ENCODE measurements around the gene LRRC17. TPM values are rescaled to one million over a fixed set of nuclear protein-coding genes. Genes with fewer than 3 reads are reported as not detected.

LRRC17 gene
- polyA plus RNA-seq, 1 donor, result 30.2 TPM

GRCh38 chr7:102985176-102985783 is 72.5 kb downstream of the LRRC17 start:
- H3K4me3 ChIP-seq (ENCODE audit: low read length), result no peak overlapping the region
- no peak for DNase-seq
- no peak overlapping the region for H3K27ac ChIP-seq (ENCODE audit: low read length)
- H3K36me3 ChIP-seq (ENCODE audit: control insufficient read depth, insufficient read depth, low read length), result no peaks in the 10 kb centered on the region
- no peaks in the 10 kb centered on the region for H3K27me3 ChIP-seq (ENCODE audit: control insufficient read depth, insufficient read depth, low read length)
- H3K9me3 ChIP-seq (ENCODE audit: control insufficient read depth, low read depth, low read length), result no peaks in the 10 kb centered on the region
- H3K4me1 ChIP-seq (ENCODE audit: control insufficient read depth, insufficient read depth, low read length), result no peaks in the 10 kb centered on the region

DNA sequence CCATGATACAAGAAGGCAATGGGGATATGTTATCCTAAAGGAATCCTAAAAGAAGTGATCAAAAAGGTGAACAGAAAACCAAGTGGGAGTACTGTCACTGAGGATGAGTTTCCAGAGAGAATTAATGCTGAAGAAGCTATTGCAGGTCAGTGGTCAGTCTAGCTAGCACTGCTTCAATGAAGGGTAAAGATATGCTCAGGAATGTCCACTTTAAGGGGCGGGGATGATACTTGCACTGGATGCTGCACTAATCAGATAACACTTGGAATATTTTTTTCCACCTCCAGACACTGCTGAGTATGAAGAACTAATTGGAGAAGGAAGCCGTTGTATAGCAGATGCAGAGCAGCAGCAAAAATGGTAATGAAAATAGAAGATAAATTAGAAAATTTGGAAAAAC is 75.3 kb downstream of the LRRC17 start:
- no peaks in the 10 kb centered on the region for H3K9me3 ChIP-seq (ENCODE audit: control insufficient read depth, low read depth, low read length)
- 57% methylated on average over 1 of the region's 2 CpGs for WGBS (ENCODE audit: insufficient coverage, low lambda C conversion rate)
- no peak for DNase-seq
- H3K27me3 ChIP-seq (ENCODE audit: control insufficient read depth, insufficient read depth, low read length), result no peaks in the 10 kb centered on the region
- H3K27ac ChIP-seq (ENCODE audit: low read length), result no peak overlapping the region
- no peaks in the 10 kb centered on the region for H3K36me3 ChIP-seq (ENCODE audit: control insufficient read depth, insufficient read depth, low read length)
- H3K4me1 ChIP-seq (ENCODE audit: control insufficient read depth, insufficient read depth, low read length), result peaks cover 2% of the 10 kb centered on the region
- no peak overlapping the region for H3K4me3 ChIP-seq (ENCODE audit: low read length)

GRCh38 chr7:102988631-102989560 is 76.1 kb downstream of the LRRC17 start:
- no peaks in the 10 kb centered on the region for H3K9me3 ChIP-seq (ENCODE audit: control insufficient read depth, low read depth, low read length)
- no peak overlapping the region for H3K27ac ChIP-seq (ENCODE audit: low read length)
- H3K4me1 ChIP-seq (ENCODE audit: control insufficient read depth, insufficient read depth, low read length), result peaks cover 2% of the 10 kb centered on the region
- no peaks in the 10 kb centered on the region for H3K27me3 ChIP-seq (ENCODE audit: control insufficient read depth, insufficient read depth, low read length)
- WGBS (ENCODE audit: insufficient coverage, low lambda C conversion rate), result no CpG with 5 or more reads among the region's 6 CpGs
- H3K4me3 ChIP-seq (ENCODE audit: low read length), result no peak overlapping the region
- no peak for DNase-seq
- no peaks in the 10 kb centered on the region for H3K36me3 ChIP-seq (ENCODE audit: control insufficient read depth, insufficient read depth, low read length)

GRCh38 chr7:102990642-102991041 is 77.8 kb downstream of the LRRC17 start:
- no peak overlapping the region for H3K4me3 ChIP-seq (ENCODE audit: low read length)
- no peaks in the 10 kb centered on the region for H3K9me3 ChIP-seq (ENCODE audit: control insufficient read depth, low read depth, low read length)
- H3K36me3 ChIP-seq (ENCODE audit: control insufficient read depth, insufficient read depth, low read length), result no peaks in the 10 kb centered on the region
- no peak overlapping the region for H3K27ac ChIP-seq (ENCODE audit: low read length)
- peaks cover 2% of the 10 kb centered on the region for H3K4me1 ChIP-seq (ENCODE audit: control insufficient read depth, insufficient read depth, low read length)
- WGBS (ENCODE audit: insufficient coverage, low lambda C conversion rate), result 80% methylated on average over 1 of the region's 2 CpGs
- no peak for DNase-seq
- no peaks in the 10 kb centered on the region for H3K27me3 ChIP-seq (ENCODE audit: control insufficient read depth, insufficient read depth, low read length)

DNA sequence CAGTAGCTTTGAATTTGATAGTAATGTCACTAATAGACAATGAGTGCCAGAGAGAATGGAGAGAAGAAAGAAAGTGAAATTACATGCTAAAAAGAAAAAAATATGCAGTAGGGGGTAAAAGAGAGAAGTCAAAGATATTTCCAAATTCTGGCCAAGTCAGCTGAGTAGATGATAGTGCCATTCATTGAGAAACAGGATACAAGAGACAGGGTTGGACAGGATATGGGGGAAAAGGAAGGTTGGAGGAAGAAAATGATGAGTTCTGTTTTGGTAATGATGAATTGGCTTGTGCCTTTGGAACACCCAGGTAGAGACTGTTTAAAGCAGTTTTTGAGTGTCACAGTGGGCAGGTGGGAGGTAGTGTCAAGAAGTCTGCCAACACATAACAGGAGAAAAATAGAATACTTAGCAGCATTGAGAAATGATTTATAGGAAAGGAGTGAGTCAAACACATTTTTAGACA is 78.3 kb downstream of the LRRC17 start:
- Histone ChIP-seq H3K27me3 (ENCODE audit: control insufficient read depth, insufficient read depth, low read length) (no peaks in the 10 kb centered on the region), H3K9me3 (ENCODE audit: control insufficient read depth, low read depth, low read length) (no peaks in the 10 kb centered on the region), H3K36me3 (ENCODE audit: control insufficient read depth, insufficient read depth, low read length) (no peaks in the 10 kb centered on the region), H3K4me3 (ENCODE audit: low read length) (no peak overlapping the region), H3K27ac (ENCODE audit: low read length) (no peak overlapping the region), H3K4me1 (ENCODE audit: control insufficient read depth, insufficient read depth, low read length) (peaks cover 2% of the 10 kb centered on the region)
- DNase-seq, result no peak

GRCh38 chr7:102991540-102992214 is 78.9 kb downstream of the LRRC17 start:
- no CpG with 5 or more reads among the region's 2 CpGs for WGBS (ENCODE audit: insufficient coverage, low lambda C conversion rate)
- no peak for DNase-seq
- Histone ChIP-seq H3K36me3 (ENCODE audit: control insufficient read depth, insufficient read depth, low read length) (no peaks in the 10 kb centered on the region), H3K27me3 (ENCODE audit: control insufficient read depth, insufficient read depth, low read length) (no peaks in the 10 kb centered on the region), H3K4me3 (ENCODE audit: low read length) (no peak overlapping the region), H3K9me3 (ENCODE audit: control insufficient read depth, low read depth, low read length) (no peaks in the 10 kb centered on the region), H3K27ac (ENCODE audit: low read length) (no peak overlapping the region), H3K4me1 (ENCODE audit: control insufficient read depth, insufficient read depth, low read length) (peaks cover 2% of the 10 kb centered on the region)

DNA sequence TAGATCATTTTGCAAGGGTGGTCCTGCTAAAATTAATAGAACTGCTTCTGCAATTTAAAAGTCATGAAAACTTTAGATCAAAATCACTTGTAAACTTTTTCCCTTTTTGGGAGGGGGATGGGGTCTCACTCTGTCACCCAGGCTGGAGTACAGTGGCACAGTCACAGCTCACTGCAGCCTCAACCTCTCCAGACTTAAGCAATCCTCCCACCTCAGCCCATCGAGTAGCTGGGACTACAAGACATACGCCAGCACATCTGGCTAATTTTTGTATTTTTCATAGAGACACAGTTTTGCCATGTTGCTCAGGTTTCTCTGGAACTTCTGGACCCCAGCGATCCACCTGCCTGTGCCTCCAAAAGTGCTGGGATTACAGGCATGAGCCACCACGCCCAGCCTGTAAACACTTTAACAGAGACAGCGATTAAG is 79.7 kb downstream of the LRRC17 start:
- no peak overlapping the region for H3K4me3 ChIP-seq (ENCODE audit: low read length)
- no peaks in the 10 kb centered on the region for H3K27me3 ChIP-seq (ENCODE audit: control insufficient read depth, insufficient read depth, low read length)
- peak overlapping the region; percentile 21 for H3K27ac ChIP-seq (ENCODE audit: low read length)
- H3K4me1 ChIP-seq (ENCODE audit: control insufficient read depth, insufficient read depth, low read length), result peaks cover 2% of the 10 kb centered on the region
- no peaks in the 10 kb centered on the region for H3K36me3 ChIP-seq (ENCODE audit: control insufficient read depth, insufficient read depth, low read length)
- WGBS (ENCODE audit: insufficient coverage, low lambda C conversion rate), result no CpG with 5 or more reads among the region's 5 CpGs
- no peak for DNase-seq
- no peaks in the 10 kb centered on the region for H3K9me3 ChIP-seq (ENCODE audit: control insufficient read depth, low read depth, low read length)

DNA sequence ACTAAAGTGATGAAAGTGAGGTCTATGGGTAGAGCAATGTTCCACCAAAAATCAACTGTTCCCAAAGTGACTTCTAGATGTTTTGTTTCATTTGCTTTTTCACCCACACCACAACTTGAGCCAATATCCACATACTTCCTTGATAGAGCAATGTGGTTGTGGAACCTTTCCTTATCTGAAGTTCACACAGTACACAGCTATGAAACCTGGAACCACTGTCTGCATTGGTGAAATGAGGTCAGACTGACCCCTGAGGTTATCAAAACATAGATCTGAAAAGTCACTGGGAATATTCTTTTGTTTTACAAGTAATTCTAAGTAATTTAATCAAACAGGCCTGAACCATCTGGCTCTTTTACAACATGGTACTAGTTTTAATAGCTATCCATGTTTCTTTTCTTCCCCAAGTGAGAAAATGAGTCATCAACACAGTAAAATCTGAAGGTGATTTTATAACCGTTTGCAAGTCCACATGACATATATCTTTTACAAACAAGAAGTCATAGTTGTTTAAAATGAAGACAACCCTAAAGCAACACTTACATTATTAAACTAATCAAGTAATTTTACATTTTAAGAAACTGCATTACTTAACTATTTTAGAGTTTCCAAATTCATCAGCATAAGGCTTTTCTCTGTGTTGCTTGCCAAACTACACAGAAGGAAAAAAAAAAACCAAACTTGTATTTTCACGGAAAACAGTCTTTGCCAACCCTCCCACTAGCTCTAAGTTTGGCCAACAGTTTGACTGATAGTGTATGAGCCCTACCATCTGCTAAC is 80.3 kb downstream of the LRRC17 start:
- Histone ChIP-seq H3K36me3 (ENCODE audit: control insufficient read depth, insufficient read depth, low read length) (no peaks in the 10 kb centered on the region), H3K27me3 (ENCODE audit: control insufficient read depth, insufficient read depth, low read length) (no peaks in the 10 kb centered on the region), H3K4me1 (ENCODE audit: control insufficient read depth, insufficient read depth, low read length) (peaks cover 2% of the 10 kb centered on the region), H3K27ac (ENCODE audit: low read length) (peak overlapping the region; percentile 21), H3K4me3 (ENCODE audit: low read length) (no peak overlapping the region), H3K9me3 (ENCODE audit: control insufficient read depth, low read depth, low read length) (no peaks in the 10 kb centered on the region)
- WGBS (ENCODE audit: insufficient coverage, low lambda C conversion rate), result no CpG with 5 or more reads among the region's 2 CpGs
- DNase-seq, result peak; percentile 4 to 21

DNA sequence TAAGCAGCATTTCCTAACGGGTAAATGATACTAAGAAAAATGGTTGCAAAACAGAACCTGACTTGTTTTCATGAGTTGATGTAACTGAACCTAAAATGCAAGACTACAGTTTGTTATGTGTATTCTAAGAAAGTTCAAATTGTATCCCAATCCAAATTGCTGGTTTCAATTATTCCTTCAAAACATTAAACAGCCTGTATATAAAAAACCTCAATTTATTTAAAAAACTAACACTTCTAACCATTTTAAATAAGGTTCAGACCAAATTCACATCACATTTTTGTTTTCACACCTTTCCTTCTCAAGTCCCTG is 80.9 kb downstream of the LRRC17 start:
- no peaks in the 10 kb centered on the region for H3K9me3 ChIP-seq (ENCODE audit: control insufficient read depth, low read depth, low read length)
- no peak overlapping the region for H3K27ac ChIP-seq (ENCODE audit: low read length)
- no peak overlapping the region for H3K4me3 ChIP-seq (ENCODE audit: low read length)
- no peaks in the 10 kb centered on the region for H3K27me3 ChIP-seq (ENCODE audit: control insufficient read depth, insufficient read depth, low read length)
- WGBS (ENCODE audit: insufficient coverage, low lambda C conversion rate), result no CpG with 5 or more reads among the region's 1 CpG
- no peak for DNase-seq
- H3K4me1 ChIP-seq (ENCODE audit: control insufficient read depth, insufficient read depth, low read length), result peaks cover 2% of the 10 kb centered on the region
- H3K36me3 ChIP-seq (ENCODE audit: control insufficient read depth, insufficient read depth, low read length), result no peaks in the 10 kb centered on the region

DNA sequence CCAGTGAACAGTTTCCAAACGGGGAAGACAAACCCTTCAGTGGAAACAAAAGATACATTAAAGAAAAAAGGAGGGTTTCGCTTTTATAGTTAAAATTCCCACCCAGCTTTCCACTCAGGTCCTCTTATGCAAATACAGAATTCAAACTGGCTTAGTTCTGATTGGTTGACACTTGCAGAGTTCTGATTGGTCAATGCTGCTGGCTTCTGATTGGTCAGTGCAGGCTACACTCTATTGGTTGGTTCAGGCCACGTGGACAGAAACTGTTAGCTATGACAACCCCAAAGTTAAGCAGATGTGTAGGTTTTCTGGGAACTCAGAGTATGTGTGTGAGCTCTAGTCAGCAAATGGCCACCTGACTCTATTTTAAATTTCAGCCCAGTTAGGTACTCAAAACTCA is 81.8 kb downstream of the LRRC17 start:
- H3K27ac ChIP-seq (ENCODE audit: low read length), result no peak overlapping the region
- H3K9me3 ChIP-seq (ENCODE audit: control insufficient read depth, low read depth, low read length), result no peaks in the 10 kb centered on the region
- H3K4me3 ChIP-seq (ENCODE audit: low read length), result no peak overlapping the region
- no peak for DNase-seq
- H3K36me3 ChIP-seq (ENCODE audit: control insufficient read depth, insufficient read depth, low read length), result no peaks in the 10 kb centered on the region
- peaks cover 2% of the 10 kb centered on the region for H3K4me1 ChIP-seq (ENCODE audit: control insufficient read depth, insufficient read depth, low read length)
- no peaks in the 10 kb centered on the region for H3K27me3 ChIP-seq (ENCODE audit: control insufficient read depth, insufficient read depth, low read length)
- WGBS (ENCODE audit: insufficient coverage, low lambda C conversion rate), result 100% methylated on average over 1 of the region's 3 CpGs

Data from large intestine (tissue), 3 donors.